Measurements from ENCODE around the gene HEXA.

DNA sequence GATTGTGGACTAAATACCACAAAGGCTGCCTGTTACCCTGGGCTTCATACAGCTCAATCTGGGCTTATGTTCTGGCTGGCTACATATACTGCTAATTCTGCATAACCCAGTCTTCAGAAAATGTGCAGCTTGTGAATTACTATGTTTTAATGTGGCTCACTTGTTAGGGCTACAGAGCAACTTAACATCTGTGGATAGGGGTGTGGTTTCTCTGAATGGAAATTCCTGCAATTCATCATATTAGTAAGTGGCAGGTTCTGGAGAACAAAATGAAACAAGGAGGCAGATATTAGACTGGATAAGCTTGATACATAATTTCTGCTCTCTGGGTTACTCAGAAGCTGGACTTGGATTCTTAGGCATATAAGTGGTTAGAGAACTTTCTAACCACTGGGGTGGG lies 29.0 kb upstream of the HEXA start:
- TF ChIP-seq, protein P1, sequence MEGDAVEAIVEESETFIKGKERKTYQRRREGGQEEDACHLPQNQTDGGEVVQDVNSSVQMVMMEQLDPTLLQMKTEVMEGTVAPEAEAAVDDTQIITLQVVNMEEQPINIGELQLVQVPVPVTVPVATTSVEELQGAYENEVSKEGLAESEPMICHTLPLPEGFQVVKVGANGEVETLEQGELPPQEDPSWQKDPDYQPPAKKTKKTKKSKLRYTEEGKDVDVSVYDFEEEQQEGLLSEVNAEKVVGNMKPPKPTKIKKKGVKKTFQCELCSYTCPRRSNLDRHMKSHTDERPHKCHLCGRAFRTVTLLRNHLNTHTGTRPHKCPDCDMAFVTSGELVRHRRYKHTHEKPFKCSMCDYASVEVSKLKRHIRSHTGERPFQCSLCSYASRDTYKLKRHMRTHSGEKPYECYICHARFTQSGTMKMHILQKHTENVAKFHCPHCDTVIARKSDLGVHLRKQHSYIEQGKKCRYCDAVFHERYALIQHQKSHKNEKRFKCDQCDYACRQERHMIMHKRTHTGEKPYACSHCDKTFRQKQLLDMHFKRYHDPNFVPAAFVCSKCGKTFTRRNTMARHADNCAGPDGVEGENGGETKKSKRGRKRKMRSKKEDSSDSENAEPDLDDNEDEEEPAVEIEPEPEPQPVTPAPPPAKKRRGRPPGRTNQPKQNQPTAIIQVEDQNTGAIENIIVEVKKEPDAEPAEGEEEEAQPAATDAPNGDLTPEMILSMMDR (IDR thresholded peaks at IDR 0.05; ENCODE audit: insufficient read depth, low read depth, low read length): no peak
- no peak for TF ChIP-seq EZH2 (IDR thresholded peaks at IDR 0.05; ENCODE audit: insufficient read depth, low read length)

Measured in astrocyte (in vitro differentiated cells and primary cell).